Endodermal cell (in vitro differentiated cells): ENCODE measurements around the gene RCHY1. TPM values are rescaled to one million over a fixed set of nuclear protein-coding genes. Genes with fewer than 3 reads are reported as not detected.
"Not testable (repeated sequence)": the region's sequence is repeated elsewhere in the genome, so short reads cannot be mapped to it uniquely, and the experiment has no call there.

Source experiments
- DNase-seq: peaks from one replicate; pipeline ENCODE4 v3.0.0-alpha.2; 2017
- H3K27ac ChIP-seq: 2 replicates; pipeline ENCODE4 v1.5.1; 2013; ENCODE audit warnings: mild to moderate bottlenecking, low read depth, low read length, moderate library complexity
- H3K27me3 ChIP-seq: 2 replicates; pipeline ENCODE4 v1.6.1; 2013; ENCODE audit warnings: mild to moderate bottlenecking, low read length, moderate library complexity; ENCODE audit not compliant: insufficient read depth, control insufficient read depth, poor library complexity, severe bottlenecking
- H3K36me3 ChIP-seq: 2 replicates; pipeline ENCODE4 v1.7.0; 2013; ENCODE audit warnings: mild to moderate bottlenecking, low read length, moderate library complexity; ENCODE audit not compliant: control insufficient read depth, insufficient read depth
- H3K4me1 ChIP-seq: one replicate; pipeline ENCODE4 v1.7.0; 2013; ENCODE audit warnings: low read length; ENCODE audit not compliant: control insufficient read depth, insufficient read depth
- H3K4me3 ChIP-seq: 2 replicates; pipeline ENCODE4 v1.5.1; 2013; ENCODE audit warnings: mild to moderate bottlenecking, low read length, moderate library complexity
- H3K9ac ChIP-seq: 2 replicates; pipeline ENCODE4 v1.6.1; 2013; ENCODE audit warnings: mild to moderate bottlenecking, low read length, moderate library complexity; ENCODE audit not compliant: poor library complexity, severe bottlenecking; ENCODE audit errors: extremely low read depth
- H3K9me3 ChIP-seq: 2 replicates; pipeline ENCODE4 v1.6.1; 2013; ENCODE audit warnings: mild to moderate bottlenecking, low read length, moderate library complexity; ENCODE audit not compliant: control insufficient read depth
- H3K27ac Mint-ChIP-seq: 2 replicates; pipeline ENCODE4 v1.8.0; 2020; ENCODE audit warnings: mixed read lengths
- H3K27me3 Mint-ChIP-seq: 2 replicates; pipeline ENCODE4 v1.8.0; 2021; ENCODE audit warnings: mild to moderate bottlenecking, mixed read lengths; ENCODE audit not compliant: insufficient read depth
- H3K36me3 Mint-ChIP-seq: 2 replicates; pipeline ENCODE4 v1.8.0; 2020; ENCODE audit warnings: low read depth, mixed read lengths
- H3K4me1 Mint-ChIP-seq: 2 replicates; pipeline ENCODE4 v1.8.0; 2020; ENCODE audit warnings: mixed read lengths
- H3K4me3 Mint-ChIP-seq: 2 replicates; pipeline ENCODE4 v1.8.0; 2020; ENCODE audit warnings: mild to moderate bottlenecking, moderate library complexity, mixed read lengths
- H3K9me3 Mint-ChIP-seq: 2 replicates; pipeline ENCODE4 v1.8.0; 2020; ENCODE audit warnings: mild to moderate bottlenecking, mixed read lengths
- WGBS, 2 experiments: methylation state at CpG; one replicate each; pipeline versions ENCODE4 v1.1.5 to v1.1.7; 2013; ENCODE audit warnings: missing lambda C conversion rate in 2 of 2, mixed read lengths in 1 of 2; ENCODE audit not compliant: insufficient coverage in 1 of 2, insufficient read length in 1 of 2; 5-methylcytosine and 5-hydroxymethylcytosine counted together
- total RNA-seq, 2 donors: library from RNA; stranded (reverse); fragmentation: NEBNext Ultra II Directional in 1 of 2; extraction: Animal tissue kit (Norgen Biotek cat#: 25700) in 1 of 2; gene quantifications; 2 replicates in 1 of 2; 3 replicates in 1 of 2; pipeline ENCODE4 v1.2.1, GENCODE V29; 2021
- TF ChIP-seq, protein P1 (sequence below): fragments of 200-600 bp; sonication (generic); conservative IDR thresholded peaks from 2 replicates; pipeline ENCODE4 v1.5.0; 2021; ENCODE audit warnings: antibody characterized with exemption, mild to moderate bottlenecking

RCHY1 gene
- total RNA-seq, 2 donors from 2014 or later: 35.5 to 35.7 TPM

DNA sequence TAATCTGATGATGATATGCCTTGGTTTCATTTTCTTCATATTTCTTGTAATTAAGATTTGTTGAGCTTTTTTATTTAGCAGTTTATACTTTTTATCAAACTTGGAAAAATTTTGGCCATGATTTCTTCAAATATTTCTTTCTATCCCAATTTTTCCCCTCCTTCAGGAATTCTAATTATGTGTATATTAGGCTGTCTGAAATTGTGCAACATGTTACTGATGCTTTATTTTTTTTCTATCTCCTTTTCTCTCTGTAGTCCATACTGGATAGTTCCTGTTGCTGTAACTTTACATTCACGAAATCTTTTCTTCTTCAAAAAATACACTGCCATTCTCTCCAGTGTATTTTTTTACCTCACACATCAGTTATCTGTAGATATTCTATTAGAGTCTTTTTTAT is 10.9 kb upstream of the RCHY1 start:
- no peaks in the 10 kb centered on the region for H3K9me3 Mint-ChIP-seq
- no peaks in the 10 kb centered on the region for H3K27me3 ChIP-seq
- DNase-seq: no peak
- TF ChIP-seq, protein P1, sequence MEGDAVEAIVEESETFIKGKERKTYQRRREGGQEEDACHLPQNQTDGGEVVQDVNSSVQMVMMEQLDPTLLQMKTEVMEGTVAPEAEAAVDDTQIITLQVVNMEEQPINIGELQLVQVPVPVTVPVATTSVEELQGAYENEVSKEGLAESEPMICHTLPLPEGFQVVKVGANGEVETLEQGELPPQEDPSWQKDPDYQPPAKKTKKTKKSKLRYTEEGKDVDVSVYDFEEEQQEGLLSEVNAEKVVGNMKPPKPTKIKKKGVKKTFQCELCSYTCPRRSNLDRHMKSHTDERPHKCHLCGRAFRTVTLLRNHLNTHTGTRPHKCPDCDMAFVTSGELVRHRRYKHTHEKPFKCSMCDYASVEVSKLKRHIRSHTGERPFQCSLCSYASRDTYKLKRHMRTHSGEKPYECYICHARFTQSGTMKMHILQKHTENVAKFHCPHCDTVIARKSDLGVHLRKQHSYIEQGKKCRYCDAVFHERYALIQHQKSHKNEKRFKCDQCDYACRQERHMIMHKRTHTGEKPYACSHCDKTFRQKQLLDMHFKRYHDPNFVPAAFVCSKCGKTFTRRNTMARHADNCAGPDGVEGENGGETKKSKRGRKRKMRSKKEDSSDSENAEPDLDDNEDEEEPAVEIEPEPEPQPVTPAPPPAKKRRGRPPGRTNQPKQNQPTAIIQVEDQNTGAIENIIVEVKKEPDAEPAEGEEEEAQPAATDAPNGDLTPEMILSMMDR: no peak
- no peak overlapping the region for H3K4me3 Mint-ChIP-seq
- H3K4me1 ChIP-seq: no peaks in the 10 kb centered on the region
- H3K36me3 ChIP-seq: peaks cover 77% of the 10 kb centered on the region
- H3K4me1 Mint-ChIP-seq: no peaks in the 10 kb centered on the region
- no peaks in the 10 kb centered on the region for H3K9me3 ChIP-seq
- no peak overlapping the region for H3K27ac Mint-ChIP-seq
- peaks cover 52% of the 10 kb centered on the region for H3K36me3 Mint-ChIP-seq
- no peaks in the 10 kb centered on the region for H3K27me3 Mint-ChIP-seq
- H3K27ac ChIP-seq: no peak overlapping the region
- 100% methylated on average over 1 of the region's 1 CpG; no CpG with 5 or more reads in 1 of the 2 experiments for WGBS, 2 experiments
- no peak overlapping the region for H3K9ac ChIP-seq
- no peak overlapping the region for H3K4me3 ChIP-seq

DNA sequence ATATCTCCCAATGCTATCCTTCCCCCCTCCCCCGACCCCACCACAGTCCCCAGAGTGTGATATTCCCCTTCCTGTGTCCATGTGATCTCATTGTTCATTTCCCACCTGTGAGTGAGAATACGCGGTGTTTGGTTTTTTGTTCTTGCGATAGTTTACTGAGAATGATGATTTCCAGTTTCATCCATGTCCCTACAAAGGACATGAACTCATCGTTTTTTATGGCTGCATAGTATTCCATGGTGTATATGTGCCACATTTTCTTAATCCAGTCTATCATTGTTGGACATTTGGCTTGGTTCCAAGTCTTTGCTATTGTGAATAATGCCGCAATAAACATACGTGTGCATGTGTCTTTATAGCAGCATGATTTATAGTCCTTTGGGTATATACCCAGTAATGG is 5.2 kb upstream of the RCHY1 start:
- WGBS, 2 experiments: 100% methylated on average over 1 of the region's 7 CpGs; no CpG with 5 or more reads in 1 of the 2 experiments
- not testable (repeated sequence) for H3K27me3 ChIP-seq, H3K9ac ChIP-seq, H3K4me3 Mint-ChIP-seq, H3K27me3 Mint-ChIP-seq, H3K9me3 Mint-ChIP-seq, DNase-seq, H3K4me1 ChIP-seq, H3K9me3 ChIP-seq, H3K4me1 Mint-ChIP-seq, H3K27ac ChIP-seq, H3K27ac Mint-ChIP-seq, H3K4me3 ChIP-seq
- H3K36me3 Mint-ChIP-seq: peaks cover 49% of the 10 kb centered on the region
- H3K36me3 ChIP-seq: peaks cover 61% of the 10 kb centered on the region

DNA sequence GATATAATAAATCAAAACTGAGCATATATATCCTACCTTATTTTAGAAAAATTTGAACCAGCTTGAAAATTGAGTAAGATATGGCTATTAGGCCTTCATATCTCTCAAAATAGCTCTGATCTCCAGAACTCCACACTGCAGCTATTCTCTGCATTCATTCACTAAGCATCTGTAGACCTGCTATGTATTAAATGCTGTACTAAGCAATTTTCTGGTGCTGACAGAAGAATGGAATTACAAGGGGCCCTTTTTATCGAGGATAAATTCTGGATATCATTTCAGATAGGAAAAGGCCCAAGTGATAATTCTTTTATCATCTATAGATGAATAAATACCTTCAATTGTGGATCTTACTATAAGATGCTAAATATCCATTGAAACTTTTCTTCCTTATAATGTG is 1.9 kb upstream of the RCHY1 start:
- Histone ChIP-seq H3K36me3 (peaks cover 37% of the 10 kb centered on the region), H3K27me3 (no peaks in the 10 kb centered on the region), H3K4me3 (no peak overlapping the region), H3K4me1 (no peaks in the 10 kb centered on the region), H3K27ac (no peak overlapping the region), H3K9me3 (no peaks in the 10 kb centered on the region), H3K9ac (no peak overlapping the region)
- Mint-ChIP-seq H3K4me1 (peaks cover 11% of the 10 kb centered on the region), H3K4me3 (no peak overlapping the region), H3K27ac (no peak overlapping the region), H3K36me3 (peaks cover 34% of the 10 kb centered on the region), H3K9me3 (no peaks in the 10 kb centered on the region), H3K27me3 (no peaks in the 10 kb centered on the region)
- WGBS, 2 experiments: 88% methylated on average over 1 of the region's 1 CpG; no CpG with 5 or more reads in 1 of the 2 experiments
- TF ChIP-seq, protein P1: no peak
- no peak for DNase-seq
